ENCODE results near the gene SEL1L3.

Gene SEL1L3

GRCh38 chr4:25847329-25847728 lies 15.5 kb downstream of the SEL1L3 start:
- DNase-seq (ENCODE audit: low spot score): no peak

- no peak for DNase-seq (ENCODE audit: low spot score)
Observed at GRCh38 chr4:25845841-25846653, 16.7 kb downstream of the SEL1L3 start.

- no peak for DNase-seq (ENCODE audit: low spot score)
Observed at GRCh38 chr4:25844961-25845712, 17.7 kb downstream of the SEL1L3 start.

DNA sequence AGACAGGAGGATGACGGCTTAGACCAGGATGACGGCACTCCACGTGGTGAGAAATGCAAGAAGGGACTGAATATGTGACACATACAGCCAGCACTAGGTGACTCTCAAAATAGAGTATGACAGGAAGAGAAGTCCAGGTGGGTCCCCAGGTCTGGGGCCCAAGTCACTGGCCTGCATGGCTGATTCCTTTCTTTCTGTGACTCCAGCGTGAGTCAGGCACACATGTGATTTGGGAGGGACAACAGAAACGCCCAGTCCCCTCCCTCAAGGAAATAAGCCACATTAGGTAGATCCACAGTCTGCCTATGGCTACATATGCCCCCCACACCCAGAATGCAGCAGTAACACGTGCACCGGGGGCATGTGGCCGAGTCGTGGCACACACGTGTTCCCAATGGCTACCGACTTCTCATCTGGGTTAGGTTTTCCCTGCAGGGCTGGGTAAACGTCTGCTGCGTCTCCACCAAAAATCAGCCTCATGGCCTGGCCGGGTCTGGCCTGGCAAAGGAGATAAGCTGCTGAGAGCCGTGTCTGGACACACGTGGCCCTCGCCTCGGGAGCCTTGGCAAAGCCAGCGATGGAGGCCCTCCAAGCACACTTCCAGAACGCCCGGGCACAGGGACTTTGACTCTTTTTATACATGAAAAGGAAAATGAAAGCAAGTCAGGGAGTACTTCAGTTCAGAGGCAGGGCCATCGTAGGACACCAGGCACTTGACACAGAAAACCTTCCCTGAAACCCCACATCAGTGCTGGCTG lies 19.3 kb downstream of the SEL1L3 start:
- peak; percentile 51 for DNase-seq (ENCODE audit: low spot score)

DNA sequence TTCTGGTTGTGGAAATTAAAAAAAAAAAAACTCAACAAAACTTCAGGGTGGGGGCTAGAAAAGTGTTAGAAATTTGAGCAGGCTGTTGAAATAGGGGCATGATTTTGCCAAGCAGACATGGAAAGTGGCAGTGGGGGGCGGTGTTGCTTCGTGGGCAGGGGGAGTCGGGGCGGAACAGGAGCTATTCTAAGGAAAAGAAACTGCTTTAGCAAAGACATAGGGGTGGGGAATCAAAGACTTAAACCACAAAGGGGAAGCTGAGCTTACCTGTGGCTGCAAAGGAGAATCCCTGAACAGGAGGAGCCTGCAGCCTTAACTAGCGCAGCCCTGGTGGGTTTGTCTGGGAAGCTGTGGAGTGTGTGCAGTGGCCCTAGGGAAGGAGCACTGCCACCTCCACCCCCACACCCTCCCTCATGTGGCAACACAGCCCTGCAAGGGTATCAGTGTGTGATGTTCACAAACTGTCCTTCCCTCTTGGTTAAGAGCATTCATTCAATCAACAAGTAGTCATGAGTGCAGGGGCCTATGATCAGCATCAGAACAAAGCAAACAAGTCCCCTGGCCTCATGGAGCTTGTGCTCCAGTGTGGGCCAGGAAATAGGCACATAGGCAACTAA lies 20.5 kb downstream of the SEL1L3 start:
- no peak for DNase-seq (ENCODE audit: low spot score)

GRCh38 chr4:25839687-25840086 lies 23.1 kb downstream of the SEL1L3 start:
- no peak for DNase-seq (ENCODE audit: low spot score)

DNA sequence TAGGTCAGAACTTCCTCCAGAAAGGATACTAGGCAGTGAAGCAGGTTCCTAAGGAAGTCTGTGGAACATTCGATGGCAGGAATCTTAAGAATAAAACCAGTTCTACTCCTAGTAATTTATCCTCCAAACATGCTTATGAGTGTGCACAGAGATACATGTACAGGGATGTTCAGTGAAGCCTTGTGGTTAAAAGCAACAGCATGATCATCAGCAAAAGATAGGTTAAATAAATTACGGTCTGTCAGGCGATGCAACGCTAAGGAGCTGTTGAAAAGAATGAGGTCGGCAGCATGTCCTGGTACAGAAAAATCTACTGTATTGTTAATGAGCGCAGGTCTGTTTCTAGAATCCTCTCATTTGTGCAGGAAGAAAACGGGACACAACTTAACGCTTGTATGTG lies 23.6 kb downstream of the SEL1L3 start:
- no peak for DNase-seq (ENCODE audit: low spot score)

GRCh38 chr4:25838526-25838925 lies 24.3 kb downstream of the SEL1L3 start:
- no peak for DNase-seq (ENCODE audit: low spot score)

GRCh38 chr4:25837107-25837506 lies 25.7 kb downstream of the SEL1L3 start:
- DNase-seq (ENCODE audit: low spot score): no peak

DNA sequence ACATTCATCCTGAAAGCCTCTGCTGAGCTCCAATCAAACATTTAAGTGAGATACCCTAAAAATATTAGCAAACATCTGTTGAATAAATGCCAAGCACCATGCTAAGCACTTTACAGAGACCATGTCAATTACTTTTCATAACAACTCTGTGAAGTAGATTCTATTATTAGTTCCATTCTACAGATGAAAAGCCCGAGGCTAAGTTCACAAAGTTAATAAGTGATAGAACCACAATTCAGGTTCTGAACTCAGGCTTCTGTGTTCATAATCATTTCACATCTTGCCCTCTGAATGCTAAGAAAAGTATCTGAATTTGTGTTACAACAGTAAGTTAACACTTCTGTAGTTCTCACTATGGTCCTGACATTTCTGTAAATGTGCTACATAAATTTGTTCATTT lies 27.4 kb downstream of the SEL1L3 start:
- no peak for DNase-seq (ENCODE audit: low spot score)

DNA sequence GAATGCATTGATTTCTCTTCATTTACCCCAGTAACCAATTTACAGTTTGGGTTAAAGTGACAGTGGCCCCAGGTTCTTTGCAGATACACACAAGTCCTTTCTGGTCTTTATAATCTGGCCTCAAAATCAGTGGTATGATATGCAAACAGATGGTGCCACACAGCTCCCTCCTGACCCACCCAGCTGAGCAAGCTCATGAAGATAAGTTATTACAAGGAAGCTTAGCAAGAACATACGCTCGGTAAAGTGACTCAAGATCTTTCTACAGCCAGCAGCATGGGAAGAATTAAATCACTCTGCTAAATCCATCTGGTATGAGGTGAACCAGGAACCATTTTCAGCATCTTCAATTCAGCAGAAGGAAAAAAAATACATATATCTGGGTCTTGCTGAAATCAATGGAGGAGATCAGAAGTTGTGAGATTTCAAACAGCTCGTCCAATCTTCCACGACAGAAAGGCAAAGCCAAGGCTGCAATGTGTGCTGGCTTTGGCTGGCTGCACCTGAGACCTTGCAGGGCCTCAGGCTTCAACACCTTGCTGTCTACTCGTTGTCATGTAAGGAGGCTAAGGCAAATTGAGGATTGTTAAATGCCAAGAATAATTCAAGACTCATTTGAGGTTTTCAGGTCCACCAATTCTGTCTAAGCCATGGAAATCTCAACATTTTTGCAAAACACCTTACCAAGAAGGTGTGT lies 28.2 kb downstream of the SEL1L3 start:
- no peak for DNase-seq (ENCODE audit: low spot score)

DNA sequence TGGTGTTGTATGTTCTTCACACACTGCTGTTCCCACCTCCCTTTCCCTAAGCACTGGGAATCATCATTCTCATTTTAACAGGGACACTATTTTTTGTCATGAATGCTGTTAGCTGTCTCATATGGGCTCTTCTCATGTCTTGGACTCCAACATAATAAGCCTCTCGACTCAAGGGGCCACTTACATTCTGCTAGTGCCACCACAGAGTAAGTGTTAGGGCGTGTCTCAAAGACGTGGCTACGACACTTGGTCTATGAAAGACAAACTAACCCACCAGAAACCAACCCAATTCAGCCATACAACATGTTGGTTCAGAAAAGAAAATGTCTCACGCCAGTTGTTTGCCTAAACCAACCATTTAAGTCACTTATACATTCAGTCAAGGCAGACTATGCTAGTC lies 32.2 kb downstream of the SEL1L3 start:
- no peak for DNase-seq (ENCODE audit: low spot score)

GRCh38 chr4:25827897-25828296 lies 34.9 kb downstream of the SEL1L3 start:
- no peak for DNase-seq (ENCODE audit: low spot score)

DNA sequence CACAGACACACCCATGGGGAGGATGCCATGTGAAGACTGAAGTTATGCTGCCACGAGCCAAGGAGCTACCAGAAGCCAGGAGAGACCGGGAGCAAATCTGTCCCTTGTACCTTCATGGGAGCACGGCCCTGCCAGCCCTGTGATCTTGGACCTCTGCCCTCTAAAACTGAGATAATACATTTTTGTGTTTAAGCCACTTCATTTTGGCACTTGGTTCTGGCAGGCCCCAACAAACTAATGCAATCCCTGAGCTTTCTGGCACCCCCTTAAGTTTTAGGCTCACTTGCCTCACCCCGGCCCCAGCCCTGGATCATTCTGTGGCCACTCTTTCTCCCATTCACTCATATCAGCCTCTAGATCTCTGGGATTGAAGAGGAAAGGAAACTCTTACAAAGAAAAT lies 35.4 kb downstream of the SEL1L3 start:
- no peak for DNase-seq (ENCODE audit: low spot score)

GRCh38 chr4:25826074-25826752 lies 36.6 kb downstream of the SEL1L3 start:
- DNase-seq (ENCODE audit: low spot score): no peak

DNA sequence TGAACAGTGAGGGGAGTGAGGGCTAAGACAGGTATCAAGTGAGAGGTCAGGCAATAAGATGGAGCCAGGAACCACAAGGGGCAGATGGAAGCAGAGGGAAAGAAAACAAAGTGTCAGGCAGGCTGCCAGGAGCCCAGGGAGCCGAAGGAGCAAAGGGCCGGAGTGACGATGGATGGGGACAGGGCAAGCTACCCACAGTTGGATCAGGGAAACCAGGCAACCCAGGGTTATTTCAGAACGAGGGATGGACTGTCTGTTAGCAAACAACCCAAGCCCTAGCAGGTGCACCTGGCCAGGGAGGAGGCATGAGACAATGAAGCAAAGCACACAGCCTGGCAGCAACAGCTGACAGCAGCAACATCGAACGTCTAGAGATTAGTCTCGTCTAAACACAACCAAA lies 39.2 kb downstream of the SEL1L3 start:
- DNase-seq (ENCODE audit: low spot score): no peak

- no peak for DNase-seq (ENCODE audit: low spot score)
Observed at GRCh38 chr4:25821899-25822298, 40.9 kb downstream of the SEL1L3 start.

DNA sequence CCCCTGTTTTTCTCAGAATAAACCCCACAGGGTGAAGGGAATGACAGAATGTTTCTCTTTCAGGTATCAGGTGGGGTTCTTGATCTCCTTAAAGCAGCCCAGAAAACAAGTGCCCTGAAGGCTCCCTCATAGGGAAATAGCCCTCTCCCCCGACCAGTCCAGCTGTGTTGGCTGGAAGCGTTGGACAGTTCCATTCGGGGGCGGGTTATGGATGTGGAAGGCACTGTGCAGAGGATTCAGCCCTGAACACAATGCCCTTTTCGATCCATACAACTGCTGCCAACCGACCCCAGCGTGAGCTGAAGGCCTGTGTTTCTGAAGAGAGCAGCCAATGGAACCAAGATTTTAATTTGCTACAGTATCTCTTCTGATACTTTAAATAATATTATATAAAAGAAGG lies 41.5 kb downstream of the SEL1L3 start:
- DNase-seq (ENCODE audit: low spot score): no peak

- DNase-seq (ENCODE audit: low spot score): no peak
Observed at GRCh38 chr4:25818876-25819275, 43.9 kb downstream of the SEL1L3 start.

- peak; percentile 29 for DNase-seq (ENCODE audit: low spot score)
Observed at GRCh38 chr4:25818371-25818871, 44.4 kb downstream of the SEL1L3 start.

All from GM03348 (cell line).